GM18511 (cell line): ENCODE results near the gene C7orf57.

Source experiments
- ATAC-seq: cut with Tn5 transposase; IDR thresholded peaks from one replicate; pipeline ENCODE4 v1.9.1; 2021; ENCODE audit warnings: mild to moderate bottlenecking, moderate library complexity; ENCODE audit not compliant: unreplicated experiment

Gene C7orf57

DNA sequence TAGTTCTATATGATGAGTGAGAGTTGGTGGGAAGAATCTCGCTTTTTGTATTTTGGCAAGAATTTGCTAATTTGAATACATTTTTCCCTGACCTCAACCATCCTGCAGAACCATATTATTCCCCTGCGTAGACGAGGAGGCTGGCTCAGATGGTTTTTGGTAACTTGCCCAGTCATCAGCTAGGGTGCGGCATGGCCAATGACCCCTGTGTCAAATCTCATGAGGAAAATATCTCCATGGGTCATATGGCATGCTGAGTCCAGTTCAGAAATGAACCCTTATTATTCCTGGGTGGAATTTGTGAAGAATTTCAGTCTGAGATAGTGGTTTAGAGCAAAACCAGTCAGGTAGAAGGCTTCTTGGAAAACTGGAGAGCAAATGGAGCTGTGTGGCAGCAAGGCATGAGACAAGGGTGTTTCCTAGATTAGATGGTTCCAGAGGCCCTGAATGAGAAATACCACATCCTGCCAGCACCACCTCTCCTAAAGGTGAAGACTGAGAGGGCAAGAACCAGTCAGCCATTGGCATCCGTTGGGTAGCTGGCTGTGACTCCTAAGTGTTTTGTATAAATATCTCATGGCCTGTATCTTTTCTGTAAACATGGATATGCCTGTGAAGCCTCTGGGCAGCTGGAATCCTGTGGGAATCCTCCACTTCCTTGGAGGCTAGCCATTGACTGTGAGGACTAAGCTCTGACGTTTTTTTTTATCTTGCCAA lies 47.9 kb downstream of the C7orf57 start:
- ATAC-seq = no peak

DNA sequence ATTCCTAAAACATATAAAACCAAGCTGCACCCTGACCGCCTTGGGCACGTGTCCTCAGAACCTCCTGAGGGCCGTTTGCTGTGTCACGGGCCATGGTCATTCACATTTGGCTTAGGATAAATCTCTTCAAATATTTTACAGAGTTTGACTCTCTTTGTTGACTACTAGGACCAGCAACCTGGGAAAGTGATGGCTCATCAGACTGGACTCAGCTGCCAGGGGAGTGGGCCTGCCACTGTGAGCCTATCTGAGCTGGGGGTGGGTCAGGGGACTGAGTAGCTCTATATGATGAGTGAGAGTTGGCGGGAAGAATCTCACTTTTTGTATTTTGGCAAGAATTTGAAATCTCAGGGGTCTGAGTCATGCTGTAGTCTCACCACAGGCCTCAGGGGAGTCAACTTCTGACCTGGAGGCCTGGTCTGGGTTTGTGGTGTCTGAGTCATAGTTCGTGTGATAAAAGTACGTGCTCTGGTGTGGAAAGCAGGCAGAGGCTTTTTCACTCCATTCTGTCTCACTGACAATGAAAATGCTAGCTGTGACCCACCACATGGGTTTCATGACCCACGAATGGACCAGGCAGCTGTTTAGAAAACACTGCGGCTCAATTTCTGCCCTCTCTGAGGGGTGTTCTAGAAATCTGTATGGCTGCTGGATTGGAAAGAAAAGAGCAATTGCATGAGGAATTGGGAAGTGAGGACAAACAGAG lies 49.5 kb downstream of the C7orf57 start:
- ATAC-seq = peak; percentile 62

GRCh38 chr7:48085433-48085791 lies 50.1 kb downstream of the C7orf57 start:
- peak; percentile 15 for ATAC-seq

DNA sequence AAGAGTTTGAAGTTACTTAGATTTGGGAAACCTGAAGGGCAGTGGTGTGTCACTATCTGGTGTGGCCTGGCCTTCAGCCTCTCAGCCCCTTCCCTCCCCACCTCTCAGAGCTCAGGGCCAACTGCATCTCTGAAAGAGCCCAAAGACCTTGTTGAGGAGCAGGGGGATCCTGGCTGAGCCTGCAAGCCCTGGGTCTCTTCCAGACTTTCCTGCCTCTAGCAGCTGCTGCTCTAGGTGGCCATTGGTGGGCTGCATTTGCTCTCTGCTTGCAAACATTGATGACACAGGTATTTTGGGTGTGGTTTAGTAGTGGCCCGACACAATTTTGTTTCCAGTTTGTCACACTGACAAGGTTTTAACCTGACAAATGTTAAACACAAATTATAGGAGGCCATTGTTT lies 50.6 kb downstream of the C7orf57 start:
- no peak for ATAC-seq

DNA sequence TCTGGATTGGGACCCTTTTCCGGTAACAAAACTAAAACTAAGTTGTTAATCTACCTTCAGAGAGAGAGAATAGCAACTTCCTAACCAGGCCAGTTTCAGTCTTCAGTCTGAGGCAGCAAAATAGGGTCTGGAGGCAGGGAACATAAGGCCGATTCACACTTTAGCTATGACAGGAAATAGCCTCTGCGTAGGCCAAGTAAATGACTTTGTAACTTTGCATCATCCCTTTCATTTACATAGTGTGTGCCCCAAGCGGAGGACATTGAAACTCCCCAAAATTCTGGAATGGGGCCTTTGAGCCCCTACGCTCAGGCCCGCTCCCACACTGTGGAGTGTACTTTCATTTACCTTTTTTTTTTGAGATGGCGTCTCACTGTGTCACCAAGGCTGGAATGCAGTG lies 52.0 kb downstream of the C7orf57 start:
- peak; percentile 17 for ATAC-seq

DNA sequence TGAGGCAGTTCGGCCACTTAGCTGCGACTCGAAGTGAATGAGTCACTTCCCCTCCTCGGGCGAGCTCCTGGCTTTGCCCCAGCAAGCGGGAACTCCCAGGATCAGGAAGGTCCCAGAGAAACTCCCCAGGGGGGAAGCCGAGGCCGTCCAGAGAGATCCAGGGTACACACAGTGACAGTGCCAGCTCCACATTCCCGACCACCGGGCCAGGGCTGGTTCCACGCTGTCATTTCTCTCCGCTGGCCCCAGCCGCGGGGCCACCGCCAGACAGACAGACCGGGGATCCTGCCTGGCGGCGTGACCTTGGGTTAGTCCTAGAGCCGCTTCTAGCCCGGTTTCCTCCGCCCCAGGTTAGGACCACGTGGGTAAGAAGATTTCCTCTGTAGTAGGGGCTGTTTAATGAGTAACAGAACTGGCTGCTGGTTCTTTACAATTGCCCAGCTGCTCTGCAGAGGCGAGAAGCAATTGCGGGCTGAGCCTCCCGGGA lies 53.3 kb downstream of the C7orf57 start:
- ATAC-seq = peak; percentile 61

DNA sequence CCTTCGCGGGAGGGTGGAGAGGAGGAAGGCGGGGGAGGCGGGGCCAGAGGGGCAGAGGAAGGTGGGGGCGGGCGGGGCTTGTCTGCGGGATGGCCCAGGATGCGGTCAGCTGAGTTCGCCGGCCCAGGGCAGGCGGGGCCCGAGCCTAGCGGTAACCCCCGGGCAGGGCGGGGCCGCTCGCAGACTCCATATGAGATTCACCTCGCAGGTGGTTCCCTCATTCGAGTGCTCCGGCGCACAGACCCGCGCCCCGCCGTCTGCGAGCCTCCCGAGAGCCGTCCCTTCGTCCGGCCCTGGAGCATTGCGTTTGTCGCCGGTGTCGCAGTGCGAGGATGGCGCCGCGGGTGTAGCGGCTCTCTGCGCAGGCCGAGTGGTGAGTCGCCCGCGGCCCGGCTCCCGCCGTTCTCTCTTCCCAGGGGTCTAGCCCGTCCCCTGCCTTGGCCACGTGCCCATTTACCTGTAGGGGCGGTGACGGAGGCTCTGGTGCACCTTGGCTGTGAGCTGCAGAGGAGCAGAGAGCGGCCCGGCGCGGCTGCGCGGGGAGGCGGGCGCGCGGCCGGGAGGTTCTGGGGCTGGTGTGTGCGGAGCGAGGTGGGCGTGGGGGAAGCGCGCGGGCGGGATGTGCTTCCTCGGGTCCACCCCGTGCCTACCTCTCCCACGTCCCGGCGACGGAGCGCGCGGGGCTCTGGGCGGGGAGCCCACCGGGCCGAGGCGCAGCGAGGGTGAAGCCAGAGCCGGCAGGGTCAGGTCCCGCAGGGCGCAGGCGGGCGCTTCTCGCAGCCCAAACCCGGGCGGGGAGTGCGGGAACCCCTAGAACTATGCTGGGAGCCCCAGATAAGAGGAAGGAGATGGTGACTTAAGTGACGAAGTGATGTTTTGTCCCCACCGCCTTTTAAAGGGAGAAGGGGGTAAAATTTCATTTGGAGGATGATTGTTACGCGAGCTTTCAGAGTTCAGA lies 54.0 kb downstream of the C7orf57 start, which contains the start of gene UPP1:
UPP1 (plus strand) TSS at position 220 of the 958 bp plus-strand sequence. CDS start 5,519 bp downstream, outside the sequence.
- peak; percentile 62 for ATAC-seq

DNA sequence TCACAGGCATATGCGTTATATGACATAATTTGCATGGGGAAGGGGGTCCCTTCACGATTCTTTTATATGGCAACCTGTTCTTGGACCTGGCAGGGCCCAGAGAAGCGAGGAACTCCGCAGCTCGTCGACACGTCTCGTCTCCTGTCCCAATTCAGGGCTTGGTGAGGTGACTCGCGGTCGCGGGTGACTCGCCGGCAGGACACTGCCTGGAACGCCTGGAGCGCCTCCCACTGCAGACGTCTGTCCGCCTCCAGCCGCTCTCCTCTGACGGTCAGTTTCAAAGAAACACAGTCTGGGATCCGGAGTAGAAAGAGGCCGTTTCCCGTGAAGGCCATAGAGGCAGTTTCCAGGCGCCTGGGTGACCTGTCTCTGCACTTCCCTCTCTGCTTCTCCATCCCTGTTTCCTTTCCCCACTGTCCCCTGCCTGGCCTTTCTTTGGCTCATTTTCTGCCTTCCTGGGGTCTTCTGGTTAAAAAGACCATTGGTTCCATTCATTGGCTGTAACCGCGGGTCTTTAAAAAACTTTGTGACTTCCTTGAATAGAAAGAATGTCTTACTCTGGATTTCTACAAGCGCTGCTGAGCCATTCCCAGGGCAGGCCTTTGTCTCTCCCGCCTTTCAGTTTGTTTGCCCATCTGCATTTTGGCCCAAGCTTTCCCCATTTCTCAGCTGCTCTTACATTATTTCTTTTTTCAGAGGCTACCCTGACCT lies 54.9 kb downstream of the C7orf57 start:
- no peak for ATAC-seq

- ATAC-seq = no peak
These were observed 56.4 kb downstream of the C7orf57 start for GRCh38 chr7:48091506-48092433.

GRCh38 chr7:48094861-48095293 lies 59.5 kb downstream of the C7orf57 start:
- ATAC-seq = no peak

- no peak for ATAC-seq
These were observed 60.9 kb downstream of the C7orf57 start for GRCh38 chr7:48096273-48096672.

DNA sequence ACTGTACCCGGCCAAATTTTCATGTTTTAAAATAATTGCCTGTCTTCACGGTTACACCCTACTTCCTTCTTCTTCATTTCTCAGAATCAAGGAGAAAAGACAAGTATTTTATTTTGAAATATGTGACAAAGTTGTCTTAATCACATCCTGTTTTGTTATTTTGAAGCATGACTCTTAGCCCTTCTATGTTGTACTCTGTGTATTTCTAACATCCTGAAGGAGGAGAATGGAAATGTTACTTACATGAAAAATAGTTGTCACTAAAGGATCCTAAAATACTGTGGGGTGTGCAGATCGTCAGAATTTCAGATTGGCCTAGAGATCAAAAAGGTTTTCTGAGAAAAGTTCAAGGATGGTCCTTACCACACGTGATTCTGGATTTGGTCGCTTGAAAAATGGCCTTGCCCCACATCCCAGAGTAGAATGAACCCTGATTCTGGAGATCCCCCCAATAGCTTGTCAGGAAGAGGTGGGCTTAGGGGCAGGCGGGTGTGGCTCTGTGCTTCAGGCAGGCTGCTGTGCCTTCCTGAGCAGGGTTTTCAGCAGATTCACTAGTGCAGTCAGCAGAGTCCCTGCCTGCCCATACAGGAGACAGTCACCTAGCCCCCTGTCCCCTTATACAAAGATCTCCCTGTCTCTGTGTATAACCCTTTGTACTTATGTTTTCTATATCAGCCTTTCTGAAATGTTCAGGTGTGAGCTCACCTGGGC lies 62.3 kb downstream of the C7orf57 start:
- no peak for ATAC-seq

DNA sequence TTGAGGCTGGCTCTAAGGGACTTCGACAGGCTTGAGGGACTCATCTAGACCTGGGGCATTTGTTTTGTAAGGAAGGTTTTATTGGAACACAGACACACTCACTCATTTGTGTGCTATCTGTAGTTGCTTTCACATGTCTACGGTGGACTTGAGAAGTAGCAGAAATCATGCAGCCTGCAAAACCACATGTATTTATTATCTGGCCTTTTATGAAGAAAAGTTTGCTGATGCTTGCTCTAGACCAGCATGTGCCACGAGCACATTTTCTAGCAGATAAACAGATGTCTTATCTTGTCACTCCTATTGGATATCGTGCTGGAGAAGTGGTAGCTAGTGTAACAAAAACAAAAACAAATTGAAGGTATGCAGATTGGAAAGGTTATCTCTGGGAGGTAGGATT lies 63.5 kb downstream of the C7orf57 start:
- ATAC-seq = no peak

DNA sequence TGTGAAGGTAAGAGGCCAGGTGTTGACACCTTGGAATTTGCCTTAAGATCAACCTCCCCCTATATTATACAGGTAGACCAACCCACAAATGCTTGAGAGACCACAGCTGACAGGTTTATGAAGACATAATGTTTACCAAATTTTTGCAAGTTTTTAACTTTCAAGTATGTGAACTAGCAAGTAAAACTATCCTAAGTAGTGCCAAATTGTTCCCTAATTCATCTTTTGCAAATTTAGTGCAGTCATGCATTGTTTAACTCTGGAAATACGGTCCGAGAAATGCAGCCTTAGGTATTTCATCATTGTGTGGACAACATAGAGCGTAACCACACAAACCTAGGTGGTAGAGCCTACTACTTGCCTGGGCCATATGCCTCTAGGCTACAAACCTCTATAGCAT lies 64.4 kb downstream of the C7orf57 start:
- ATAC-seq = no peak

DNA sequence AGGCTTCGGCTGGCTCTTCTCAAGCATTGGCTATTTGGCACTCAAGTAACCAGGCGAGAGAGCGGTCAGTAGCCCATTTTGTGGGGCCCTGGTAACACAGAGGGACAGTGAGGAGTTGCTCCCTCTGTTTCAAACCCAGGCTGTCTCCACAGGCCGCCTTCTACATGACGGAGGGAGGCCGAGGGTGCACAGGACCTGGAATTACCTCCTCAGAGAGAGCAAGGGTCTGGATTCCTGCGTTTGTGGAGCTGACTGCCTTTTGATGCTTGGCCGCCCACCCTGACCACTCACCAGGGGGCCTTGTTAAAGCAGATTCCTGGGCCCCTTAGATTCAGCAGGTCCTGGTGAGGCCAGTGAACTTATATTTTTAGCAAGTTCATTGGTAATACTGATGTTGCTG lies 66.0 kb downstream of the C7orf57 start:
- ATAC-seq = no peak

DNA sequence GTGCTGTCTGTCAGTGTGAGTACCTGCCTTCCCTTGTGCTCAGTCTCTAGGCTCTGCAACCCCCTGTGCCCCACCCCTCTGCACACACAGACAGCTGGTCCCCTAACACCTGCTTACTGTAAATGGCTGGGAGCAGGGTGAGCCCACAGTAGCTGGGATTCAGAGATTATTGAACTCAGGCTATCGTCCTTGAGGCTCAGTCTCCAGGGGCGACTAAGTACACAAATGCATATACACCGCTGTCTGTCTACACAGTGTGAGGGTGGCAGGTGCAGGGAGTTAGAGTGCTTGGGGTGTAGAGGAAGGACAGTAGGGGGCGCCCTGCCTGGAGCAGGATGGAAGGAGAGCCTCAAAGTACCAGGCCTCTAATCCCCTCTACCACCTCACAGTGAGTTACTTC lies 66.6 kb downstream of the C7orf57 start:
- no peak for ATAC-seq

DNA sequence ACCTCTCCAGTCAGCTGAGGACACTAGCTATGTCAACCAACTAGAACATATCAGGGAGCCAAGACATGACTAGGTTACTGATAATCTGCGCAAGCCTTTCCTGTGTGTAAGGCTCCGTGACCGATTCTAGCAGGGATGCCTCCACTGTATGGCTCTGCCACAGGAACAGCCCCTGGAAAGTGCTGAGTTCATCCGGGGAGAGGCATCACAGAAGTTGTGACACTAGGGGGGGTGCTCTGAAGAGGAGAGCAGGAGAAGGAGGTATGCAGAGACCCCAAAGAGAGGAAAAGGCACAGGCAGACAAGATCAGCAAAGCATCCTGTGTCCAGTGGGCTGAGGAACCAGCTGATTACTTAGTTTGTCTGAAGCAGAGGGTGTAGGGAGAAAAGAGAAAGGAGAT lies 67.2 kb downstream of the C7orf57 start:
- no peak for ATAC-seq

GRCh38 chr7:48105045-48105444 lies 69.7 kb downstream of the C7orf57 start:
- no peak for ATAC-seq
